OCI-LY1 (cell line): Measurements from ENCODE around the gene HPCAL1.
A peak's percentile ranks its signal among the peaks of the same experiment; 100 is the strongest.

Source experiments
- H2AFZ ChIP-seq: fragments of 200-600 bp; sonication (generic), shearing (Covaris generic); 2 replicates; pipeline ENCODE4 v1.6.0; 2014; ENCODE audit warnings: antibody characterized with exemption, mild to moderate bottlenecking, low read length
- H3F3A ChIP-seq: fragments of 200-600 bp; sonication (generic), shearing (Covaris generic); 2 replicates; pipeline ENCODE4 v1.6.0; 2014; ENCODE audit warnings: mild to moderate bottlenecking, antibody characterized with exemption, low read length, moderate library complexity; ENCODE audit not compliant: insufficient read depth
- H3K27ac ChIP-seq: fragments of 200-600 bp; sonication (generic); 2 replicates; pipeline ENCODE4 v1.5.1; 2014; ENCODE audit warnings: low read length, mixed run types, mild to moderate bottlenecking, low read depth; ENCODE audit not compliant: poor library complexity, severe bottlenecking
- H3K27me3 ChIP-seq: fragments of 200-600 bp; sonication (generic); 2 replicates; pipeline ENCODE4 v1.6.0; 2014; ENCODE audit warnings: antibody characterized with exemption, mild to moderate bottlenecking, low read length, moderate library complexity; ENCODE audit not compliant: insufficient read depth
- H3K36me3 ChIP-seq: fragments of 200-600 bp; sonication (generic); 2 replicates; pipeline ENCODE4 v1.6.1; 2014; ENCODE audit warnings: mild to moderate bottlenecking, antibody characterized with exemption, low read length, moderate library complexity, mixed read lengths; ENCODE audit not compliant: insufficient read depth
- H3K4me1 ChIP-seq: fragments of 200-600 bp; sonication (generic); 2 replicates; pipeline ENCODE4 v1.5.1; 2014; ENCODE audit warnings: mild to moderate bottlenecking, low read length, moderate library complexity; ENCODE audit not compliant: insufficient read depth, severe bottlenecking
- H3K4me2 ChIP-seq: fragments of 200-600 bp; sonication (generic), shearing (Covaris generic); 2 replicates; pipeline ENCODE4 v1.6.1; 2014; ENCODE audit warnings: low read length
- H3K4me3 ChIP-seq: fragments of 200-600 bp; sonication (generic); 2 replicates; pipeline ENCODE4 v1.5.1; 2014; ENCODE audit warnings: low read length, low read depth, mild to moderate bottlenecking, mixed read lengths; ENCODE audit not compliant: poor library complexity, severe bottlenecking
- H3K79me2 ChIP-seq: fragments of 200-600 bp; shearing (Covaris generic); 2 replicates; pipeline ENCODE4 v1.6.1; 2016; ENCODE audit warnings: mixed run types, low read length, mixed read lengths; ENCODE audit not compliant: insufficient read depth
- H3K9ac ChIP-seq: fragments of 200-600 bp; sonication (generic), shearing (Covaris generic); 2 replicates; pipeline ENCODE4 v1.6.1; 2014; ENCODE audit warnings: mild to moderate bottlenecking, low read length, mixed read lengths
- H3K9me2 ChIP-seq: fragments of 200-600 bp; sonication (generic), shearing (Covaris generic); 2 replicates; pipeline ENCODE4 v1.6.1; 2014; ENCODE audit warnings: low read depth, mild to moderate bottlenecking, low read length, mixed read lengths
- H3K9me3 ChIP-seq: fragments of 200-600 bp; shearing (Covaris generic); 2 replicates; pipeline ENCODE4 v1.6.1; 2014; ENCODE audit warnings: low read length, mixed read lengths
- H4K20me1 ChIP-seq: fragments of 200-600 bp; sonication (generic), shearing (Covaris generic); 2 replicates; pipeline ENCODE4 v1.6.0; 2016; ENCODE audit warnings: mild to moderate bottlenecking, low read length; ENCODE audit not compliant: insufficient read depth
- EZH2 ChIP-seq: fragments of 200-600 bp; sonication (generic), shearing (Covaris generic); IDR thresholded peaks from 2 replicates; pipeline ENCODE4 v1.8.0; 2017; ENCODE audit warnings: borderline replicate concordance, mixed run types, mild to moderate bottlenecking, antibody characterized with exemption, low read length, moderate library complexity, mixed read lengths
- TF ChIP-seq, protein P1 (sequence below): fragments of 200-600 bp; sonication (generic), shearing (Covaris generic); IDR thresholded peaks from 2 replicates; pipeline ENCODE4 v1.5.1; 2017; ENCODE audit warnings: mild to moderate bottlenecking, antibody characterized with exemption, low read length, moderate library complexity, mixed read lengths

HPCAL1 gene

DNA sequence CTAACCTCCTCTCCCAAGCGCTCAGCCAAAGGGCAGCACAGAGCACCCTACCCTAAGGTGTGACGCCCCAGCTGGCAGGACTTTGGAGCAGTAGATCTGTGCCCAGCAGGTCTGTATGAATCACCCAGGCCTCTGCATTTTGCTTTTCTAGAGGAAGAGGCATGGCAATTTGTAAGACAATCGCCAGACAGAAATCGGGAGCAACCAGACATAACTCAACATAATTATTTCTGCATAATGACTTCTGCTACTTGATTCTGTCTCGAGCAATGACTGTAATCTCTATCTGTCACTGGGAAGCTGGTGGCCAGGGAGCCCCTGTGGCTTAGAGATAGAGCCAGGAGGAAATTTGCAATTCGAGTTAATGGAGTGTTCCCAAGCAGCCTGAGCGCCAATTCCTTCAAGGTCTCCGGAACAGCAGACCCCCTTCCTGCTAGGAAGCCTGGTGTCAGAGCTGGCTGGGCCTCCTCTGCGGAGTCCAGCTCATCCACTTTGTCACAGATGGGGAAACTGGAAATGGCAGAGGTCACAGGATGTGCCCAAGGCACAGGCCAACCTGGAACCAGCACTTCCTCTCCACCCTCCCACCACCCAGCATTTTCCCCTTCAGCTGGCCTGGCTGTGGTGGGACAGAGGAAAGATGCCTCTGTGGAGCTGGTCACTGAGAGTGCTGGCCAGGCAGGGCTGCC, 90.4 kb downstream of the HPCAL1 start:
- H3K79me2 ChIP-seq: no peaks in the 10 kb centered on the region

DNA sequence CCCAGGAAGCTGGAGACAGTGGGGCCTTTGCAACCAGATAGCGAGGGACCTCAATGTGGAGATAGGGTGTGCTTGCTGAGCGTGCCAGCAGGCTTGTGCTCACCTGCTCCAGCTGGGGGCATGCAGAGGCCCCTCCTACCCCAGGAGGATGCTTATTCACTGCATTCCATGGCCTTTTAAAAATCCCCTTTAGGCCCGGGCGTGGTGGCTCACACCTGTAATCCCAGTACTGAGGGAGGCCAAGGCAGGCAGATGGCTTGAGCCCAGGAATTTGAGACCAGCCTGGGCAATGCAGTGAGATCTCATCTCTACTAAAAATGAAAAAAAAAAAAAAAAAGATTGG, 90.9 kb downstream of the HPCAL1 start:
- Histone ChIP-seq H3K4me3 (no peak overlapping the region), H4K20me1 (no peaks in the 10 kb centered on the region), H3K9me2 (no peaks in the 10 kb centered on the region), H3K9ac (no peak overlapping the region), H3K27me3 (no peaks in the 10 kb centered on the region; the same call in 1 of the 2 replicates), H3K27ac (no peak overlapping the region), H3K4me2 (no peak overlapping the region), H3F3A (no peaks in the 10 kb centered on the region), H3K79me2 (no peaks in the 10 kb centered on the region), H2AFZ (no peak overlapping the region), H3K4me1 (peaks cover 5% of the 10 kb centered on the region), H3K9me3 (no peaks in the 10 kb centered on the region), H3K36me3 (no peaks in the 10 kb centered on the region)
- TF ChIP-seq, protein P1, sequence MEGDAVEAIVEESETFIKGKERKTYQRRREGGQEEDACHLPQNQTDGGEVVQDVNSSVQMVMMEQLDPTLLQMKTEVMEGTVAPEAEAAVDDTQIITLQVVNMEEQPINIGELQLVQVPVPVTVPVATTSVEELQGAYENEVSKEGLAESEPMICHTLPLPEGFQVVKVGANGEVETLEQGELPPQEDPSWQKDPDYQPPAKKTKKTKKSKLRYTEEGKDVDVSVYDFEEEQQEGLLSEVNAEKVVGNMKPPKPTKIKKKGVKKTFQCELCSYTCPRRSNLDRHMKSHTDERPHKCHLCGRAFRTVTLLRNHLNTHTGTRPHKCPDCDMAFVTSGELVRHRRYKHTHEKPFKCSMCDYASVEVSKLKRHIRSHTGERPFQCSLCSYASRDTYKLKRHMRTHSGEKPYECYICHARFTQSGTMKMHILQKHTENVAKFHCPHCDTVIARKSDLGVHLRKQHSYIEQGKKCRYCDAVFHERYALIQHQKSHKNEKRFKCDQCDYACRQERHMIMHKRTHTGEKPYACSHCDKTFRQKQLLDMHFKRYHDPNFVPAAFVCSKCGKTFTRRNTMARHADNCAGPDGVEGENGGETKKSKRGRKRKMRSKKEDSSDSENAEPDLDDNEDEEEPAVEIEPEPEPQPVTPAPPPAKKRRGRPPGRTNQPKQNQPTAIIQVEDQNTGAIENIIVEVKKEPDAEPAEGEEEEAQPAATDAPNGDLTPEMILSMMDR: no peak
- TF ChIP-seq EZH2: no peak

More for the DNA sequence above, 90.4 kb downstream of the HPCAL1 start:
- Histone ChIP-seq H2AFZ (no peak overlapping the region), H3K9ac (no peak overlapping the region), H3K27ac (no peak overlapping the region), H3K9me2 (no peaks in the 10 kb centered on the region), H3K4me1 (peaks cover 5% of the 10 kb centered on the region), H4K20me1 (no peaks in the 10 kb centered on the region), H3K36me3 (no peaks in the 10 kb centered on the region), H3K9me3 (no peaks in the 10 kb centered on the region), H3K4me3 (no peak overlapping the region), H3K4me2 (no peak overlapping the region), H3F3A (no peaks in the 10 kb centered on the region), H3K27me3 (no peaks in the 10 kb centered on the region; the same call in 1 of the 2 replicates)
- no peak for TF ChIP-seq EZH2
- TF ChIP-seq, protein P1: no peak

DNA sequence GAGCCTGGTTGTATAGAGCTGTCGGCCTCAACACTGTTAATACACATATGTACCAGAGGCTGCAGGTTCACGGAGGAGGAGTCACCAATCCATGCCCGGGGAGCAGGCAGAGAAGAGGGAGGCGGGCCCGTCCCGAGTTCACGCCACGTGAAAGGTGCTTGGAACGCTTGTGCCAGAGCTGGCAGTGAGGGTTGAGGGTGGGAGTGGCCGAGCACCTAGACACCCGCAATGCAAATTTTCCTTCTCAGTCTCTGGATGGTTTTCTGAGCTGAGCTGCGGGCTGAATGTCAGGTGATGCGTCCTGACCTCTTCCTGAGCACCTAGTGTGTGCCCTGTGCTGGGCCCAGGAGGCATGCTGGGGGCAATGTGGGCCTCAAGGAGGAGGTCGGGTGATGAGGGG, 93.2 kb downstream of the HPCAL1 start:
- Histone ChIP-seq H2AFZ (no peak overlapping the region), H4K20me1 (no peaks in the 10 kb centered on the region), H3K9me2 (no peaks in the 10 kb centered on the region), H3K79me2 (no peaks in the 10 kb centered on the region), H3K9ac (no peak overlapping the region), H3K4me2 (peak overlapping the region; percentile 25; the same call in 1 of the 2 replicates), H3K27ac (no peak overlapping the region), H3K4me3 (no peak overlapping the region), H3K36me3 (no peaks in the 10 kb centered on the region), H3K4me1 (peaks cover 5% of the 10 kb centered on the region), H3K9me3 (no peaks in the 10 kb centered on the region), H3F3A (no peaks in the 10 kb centered on the region), H3K27me3 (no peaks in the 10 kb centered on the region; the same call in 1 of the 2 replicates)
- TF ChIP-seq EZH2: no peak
- TF ChIP-seq, protein P1: no peak
